ENCODE data around the gene LRRC10B. TPM values are rescaled to one million over a fixed set of nuclear protein-coding genes. Genes with fewer than 3 reads are reported as not detected.

Gene LRRC10B
- total and polyA plus RNA-seq, 2 experiments from 2014 or later = 0.43 TPM; not detected in 1

GRCh38 chr11:61486011-61486620 lies 22.4 kb upstream of the LRRC10B start:
- Histone ChIP-seq H3K4me1 (ENCODE audit: insufficient read depth) (peaks cover 12% of the 10 kb centered on the region), H3F3A (ENCODE audit: insufficient read depth) (no peaks in the 10 kb centered on the region), H2AFZ (no peak overlapping the region), H3K79me2 (ENCODE audit: insufficient read depth) (no peaks in the 10 kb centered on the region), H3K27me3 (replicated peaks; ENCODE audit: insufficient read depth) (no peaks in the 10 kb centered on the region), H3K4me3 (no peak overlapping the region), H3K27ac (no peak overlapping the region), H3K9me3 (ENCODE audit: low read depth) (no peaks in the 10 kb centered on the region), H3K9ac (no peak overlapping the region), H3K36me3 (ENCODE audit: low read depth) (no peaks in the 10 kb centered on the region), H3K9me2 (ENCODE audit: insufficient read depth) (no peaks in the 10 kb centered on the region), H4K20me1 (ENCODE audit: insufficient read depth) (no peaks in the 10 kb centered on the region), H3K4me2 (ENCODE audit: unreplicated experiment) (no peak overlapping the region)
- 89 to 91% methylated on average over 6 of the region's 6 CpGs for WGBS, 2 experiments (ENCODE audit: low coverage in 1 of 2, low lambda C conversion rate in 2 of 2, missing lambda C conversion rate in 2 of 2)
- DNase-seq = no peak
- in situ Hi-C loops (cut with MboI) = no loop called here
- no peak for TF ChIP-seq EZH2 (IDR thresholded peaks at IDR 0.05; ENCODE audit: insufficient read depth, poor library complexity, severe bottlenecking)

DNA sequence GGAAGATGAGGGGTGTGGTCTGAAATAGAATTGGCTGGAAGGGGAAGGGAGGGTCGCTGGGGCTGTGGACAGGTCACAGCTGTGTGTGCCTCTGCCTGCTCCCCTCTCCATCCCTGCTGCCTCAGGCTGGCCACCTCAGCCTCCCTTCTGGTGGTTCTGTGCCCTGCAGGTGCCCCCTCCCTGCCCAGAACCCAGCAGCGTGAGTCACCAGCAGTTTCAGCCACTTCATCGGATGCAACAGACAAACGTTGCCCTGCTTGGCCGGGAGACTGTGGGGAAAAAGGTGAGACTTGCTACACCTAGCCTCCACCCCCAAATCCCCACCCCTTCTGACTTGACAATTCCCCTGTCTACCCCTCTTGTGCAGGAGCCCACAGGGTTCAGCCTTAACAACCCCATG lies 21.8 kb upstream of the LRRC10B start:
- TF ChIP-seq EZH2 (IDR thresholded peaks at IDR 0.05; ENCODE audit: insufficient read depth, poor library complexity, severe bottlenecking) (no peak), EZH2phosphoT487 (IDR thresholded peaks at IDR 0.05; ENCODE audit: insufficient read depth, low read depth) (no peak)
- Histone ChIP-seq H3K9ac (no peak overlapping the region), H3K36me3 (ENCODE audit: low read depth) (no peaks in the 10 kb centered on the region), H3K27me3 (replicated peaks; ENCODE audit: insufficient read depth) (no peaks in the 10 kb centered on the region), H3K9me2 (ENCODE audit: insufficient read depth) (no peaks in the 10 kb centered on the region), H3K9me3 (ENCODE audit: low read depth) (no peaks in the 10 kb centered on the region), H3K27ac (no peak overlapping the region), H3K4me2 (ENCODE audit: unreplicated experiment) (no peak overlapping the region), H4K20me1 (ENCODE audit: insufficient read depth) (no peaks in the 10 kb centered on the region), H3K4me1 (ENCODE audit: insufficient read depth) (peaks cover 12% of the 10 kb centered on the region), H3K79me2 (ENCODE audit: insufficient read depth) (no peaks in the 10 kb centered on the region), H3K4me3 (no peak overlapping the region), H3F3A (ENCODE audit: insufficient read depth) (no peaks in the 10 kb centered on the region), H2AFZ (no peak overlapping the region)
- in situ Hi-C loops (cut with MboI) = no loop called here
- peak; percentile 23 for DNase-seq
- 62 to 68% methylated on average over 4 to 5 of the region's 5 CpGs for WGBS, 2 experiments (ENCODE audit: low coverage in 1 of 2, low lambda C conversion rate in 2 of 2, missing lambda C conversion rate in 2 of 2)

DNA sequence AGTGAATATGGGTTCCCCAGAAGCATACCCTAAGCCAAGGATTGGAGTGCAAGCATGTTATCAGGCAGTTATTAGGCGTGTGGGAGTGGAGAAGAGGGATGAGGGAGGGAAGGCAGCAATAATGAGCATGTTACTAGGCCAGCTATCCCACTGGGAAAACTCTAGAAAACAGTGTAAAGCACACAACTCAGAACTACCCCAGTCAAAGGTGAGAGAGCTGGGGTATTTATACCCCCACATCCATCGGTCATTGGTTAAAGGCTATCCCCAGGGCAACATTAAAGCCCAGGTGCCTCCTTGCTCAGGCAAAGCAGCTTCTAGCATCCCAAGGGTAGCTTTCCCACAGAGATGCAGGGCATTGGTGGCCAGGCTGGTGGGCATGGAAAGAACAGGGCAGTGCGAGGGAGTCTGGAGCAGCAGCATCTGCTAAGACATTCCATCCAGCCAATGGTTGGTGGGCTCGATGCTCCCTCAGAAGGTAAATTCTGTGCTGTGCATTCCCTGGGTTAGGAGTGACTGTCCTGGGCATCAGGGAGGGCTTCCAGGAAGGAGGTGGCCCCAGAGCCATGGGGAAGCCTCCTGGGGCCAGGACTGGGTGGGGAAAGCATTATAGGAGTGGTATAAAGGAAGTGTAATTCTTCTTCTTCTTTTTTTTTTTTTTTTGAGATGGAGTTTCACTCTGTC lies 21.1 kb upstream of the LRRC10B start:
- Histone ChIP-seq H3K4me2 (ENCODE audit: unreplicated experiment) (no peak overlapping the region), H3K9me3 (ENCODE audit: low read depth) (no peaks in the 10 kb centered on the region), H3K27me3 (replicated peaks; ENCODE audit: insufficient read depth) (no peaks in the 10 kb centered on the region), H3F3A (ENCODE audit: insufficient read depth) (no peaks in the 10 kb centered on the region), H3K4me3 (no peak overlapping the region), H2AFZ (no peak overlapping the region), H3K9me2 (ENCODE audit: insufficient read depth) (no peaks in the 10 kb centered on the region), H3K9ac (no peak overlapping the region), H3K27ac (no peak overlapping the region), H4K20me1 (ENCODE audit: insufficient read depth) (no peaks in the 10 kb centered on the region), H3K36me3 (ENCODE audit: low read depth) (no peaks in the 10 kb centered on the region), H3K4me1 (ENCODE audit: insufficient read depth) (peaks cover 12% of the 10 kb centered on the region), H3K79me2 (ENCODE audit: insufficient read depth) (no peaks in the 10 kb centered on the region)
- TF ChIP-seq EZH2phosphoT487 (IDR thresholded peaks at IDR 0.05; ENCODE audit: insufficient read depth, low read depth) (no peak), EZH2 (IDR thresholded peaks at IDR 0.05; ENCODE audit: insufficient read depth, poor library complexity, severe bottlenecking) (no peak)
- DNase-seq = no peak
- in situ Hi-C loops (cut with MboI) = no loop called here
- WGBS, 2 experiments (ENCODE audit: low coverage in 1 of 2, low lambda C conversion rate in 2 of 2, missing lambda C conversion rate in 2 of 2) = 91% methylated on average over 4 of the region's 4 CpGs

GRCh38 chr11:61488651-61489291 lies 19.8 kb upstream of the LRRC10B start:
- H3K9ac ChIP-seq = no peak overlapping the region
- peak; percentile 38 for DNase-seq
- 47 to 54% methylated on average over 16 to 19 of the region's 19 CpGs for WGBS, 2 experiments (ENCODE audit: low coverage in 1 of 2, low lambda C conversion rate in 2 of 2, missing lambda C conversion rate in 2 of 2)
- H3K4me2 ChIP-seq (ENCODE audit: unreplicated experiment) = no peak overlapping the region
- no peak overlapping the region for H3K4me3 ChIP-seq
- no peak overlapping the region for H2AFZ ChIP-seq
- H3K9me2 ChIP-seq (ENCODE audit: insufficient read depth) = no peaks in the 10 kb centered on the region
- no peak for TF ChIP-seq EZH2phosphoT487 (IDR thresholded peaks at IDR 0.05; ENCODE audit: insufficient read depth, low read depth)
- no peak for TF ChIP-seq EZH2 (IDR thresholded peaks at IDR 0.05; ENCODE audit: insufficient read depth, poor library complexity, severe bottlenecking)
- H3K27ac ChIP-seq = no peak overlapping the region
- no peaks in the 10 kb centered on the region for H3K36me3 ChIP-seq (ENCODE audit: low read depth)
- H3K4me1 ChIP-seq (ENCODE audit: insufficient read depth) = peaks cover 12% of the 10 kb centered on the region
- no peaks in the 10 kb centered on the region for H3K9me3 ChIP-seq (ENCODE audit: low read depth)
- H3K27me3 ChIP-seq (replicated peaks; ENCODE audit: insufficient read depth) = no peaks in the 10 kb centered on the region
- H4K20me1 ChIP-seq (ENCODE audit: insufficient read depth) = no peaks in the 10 kb centered on the region
- no peaks in the 10 kb centered on the region for H3K79me2 ChIP-seq (ENCODE audit: insufficient read depth)
- no peaks in the 10 kb centered on the region for H3F3A ChIP-seq (ENCODE audit: insufficient read depth)
- in situ Hi-C loops (cut with MboI) = no loop called here
